ENCODE results near the gene OR2T11.
A peak's percentile ranks its signal among the peaks of the same experiment; 100 is the strongest.
"Not testable (repeated sequence)": the region's sequence is repeated elsewhere in the genome, so short reads cannot be mapped to it uniquely, and the experiment has no call there.

The OR2T11 gene

GRCh38 chr1:248634991-248635390 lies at the start of gene OR2T11:
TSS of gene OR2T11 (minus strand) at chr1:248635091. CDS start at chr1:248627128, 7,963 bp downstream.
- not testable (repeated sequence) for FAIRE-seq

- FAIRE-seq, result no peak
Observed at GRCh38 chr1:248681651-248682050, 46.8 kb upstream of the OR2T11 start.

- no peak for FAIRE-seq
Observed at GRCh38 chr1:248670003-248670402, 35.1 kb upstream of the OR2T11 start.

GRCh38 chr1:248663453-248664328 lies 28.8 kb upstream of the OR2T11 start:
- not testable (repeated sequence) for FAIRE-seq

- FAIRE-seq, result not testable (repeated sequence)
Observed at GRCh38 chr1:248656797-248657196, 21.9 kb upstream of the OR2T11 start.

- not testable (repeated sequence) for FAIRE-seq
Observed at GRCh38 chr1:248655354-248655753, 20.5 kb upstream of the OR2T11 start, which contains the start of gene OR2T27. TSS of gene OR2T27 (minus strand) at chr1:248655528. CDS start at chr1:248650884, 4,644 bp downstream.

- FAIRE-seq, result not testable (repeated sequence)
Observed at GRCh38 chr1:248648770-248649536, 14.1 kb upstream of the OR2T11 start.

- not testable (repeated sequence) for FAIRE-seq
Observed at GRCh38 chr1:248645178-248645577, 10.3 kb upstream of the OR2T11 start, which contains the start of gene OR2T35. TSS of gene OR2T35 (minus strand) at chr1:248645278. CDS start at chr1:248639258, 6,020 bp downstream.

GRCh38 chr1:248642971-248643651 lies 8.2 kb upstream of the OR2T11 start:
- FAIRE-seq, result not testable (repeated sequence)

GRCh38 chr1:248641583-248641982 lies 6.7 kb upstream of the OR2T11 start:
- FAIRE-seq, result not testable (repeated sequence)

GRCh38 chr1:248640906-248641305 lies 6.0 kb upstream of the OR2T11 start:
- not testable (repeated sequence) for FAIRE-seq

GRCh38 chr1:248639652-248640051 lies 4.8 kb upstream of the OR2T11 start:
- not testable (repeated sequence) for FAIRE-seq

GRCh38 chr1:248636612-248637011 lies 1.7 kb upstream of the OR2T11 start:
- FAIRE-seq, result not testable (repeated sequence)

GRCh38 chr1:248631354-248632008 lies 3.4 kb downstream of the OR2T11 start:
- FAIRE-seq, result no peak

- FAIRE-seq, result no peak
Observed at GRCh38 chr1:248630551-248630950, 4.3 kb downstream of the OR2T11 start.

- FAIRE-seq, result no peak
Observed at GRCh38 chr1:248627971-248628844, 6.7 kb downstream of the OR2T11 start.

- no peak for FAIRE-seq
Observed at GRCh38 chr1:248625971-248626370, 8.9 kb downstream of the OR2T11 start.

GRCh38 chr1:248625166-248625565 lies 9.7 kb downstream of the OR2T11 start:
- no peak for FAIRE-seq

GRCh38 chr1:248622570-248623001 lies 12.3 kb downstream of the OR2T11 start:
- peak; percentile 95 for FAIRE-seq

GRCh38 chr1:248621770-248622169 lies 13.1 kb downstream of the OR2T11 start:
- FAIRE-seq, result no peak

- FAIRE-seq, result no peak
Observed at GRCh38 chr1:248618878-248619277, 16.0 kb downstream of the OR2T11 start.

Measured in A204.1 (cell line).